ENCODE data around the gene PADI3. TPM values are rescaled to one million over a fixed set of nuclear protein-coding genes. Genes with fewer than 3 reads are reported as not detected.

The PADI3 gene
- total and polyA plus RNA-seq, 9 of the 15 experiments (the other 6 are each of a cell fraction or from before 2014, with no cell fraction given), result not detected

DNA sequence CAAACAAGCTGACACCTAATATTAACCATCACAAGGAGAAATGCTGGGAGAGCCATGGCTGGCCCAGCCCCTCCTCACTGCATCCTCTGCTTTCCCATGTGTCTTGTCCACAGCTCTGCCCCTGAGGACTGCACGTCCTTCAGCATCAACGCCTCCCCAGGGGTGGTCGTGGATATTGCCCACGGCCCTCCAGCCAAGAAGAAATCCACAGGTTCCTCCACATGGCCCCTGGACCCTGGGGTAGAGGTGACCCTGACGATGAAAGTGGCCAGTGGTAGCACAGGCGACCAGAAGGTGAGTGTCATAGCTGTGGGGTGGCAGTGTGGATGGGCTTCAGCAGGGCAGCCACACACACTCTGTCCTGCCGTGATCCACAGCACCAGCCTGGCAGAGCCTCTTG, 82.0 kb downstream of the PADI3 start (continued):
- TF ChIP-seq, protein P1, sequence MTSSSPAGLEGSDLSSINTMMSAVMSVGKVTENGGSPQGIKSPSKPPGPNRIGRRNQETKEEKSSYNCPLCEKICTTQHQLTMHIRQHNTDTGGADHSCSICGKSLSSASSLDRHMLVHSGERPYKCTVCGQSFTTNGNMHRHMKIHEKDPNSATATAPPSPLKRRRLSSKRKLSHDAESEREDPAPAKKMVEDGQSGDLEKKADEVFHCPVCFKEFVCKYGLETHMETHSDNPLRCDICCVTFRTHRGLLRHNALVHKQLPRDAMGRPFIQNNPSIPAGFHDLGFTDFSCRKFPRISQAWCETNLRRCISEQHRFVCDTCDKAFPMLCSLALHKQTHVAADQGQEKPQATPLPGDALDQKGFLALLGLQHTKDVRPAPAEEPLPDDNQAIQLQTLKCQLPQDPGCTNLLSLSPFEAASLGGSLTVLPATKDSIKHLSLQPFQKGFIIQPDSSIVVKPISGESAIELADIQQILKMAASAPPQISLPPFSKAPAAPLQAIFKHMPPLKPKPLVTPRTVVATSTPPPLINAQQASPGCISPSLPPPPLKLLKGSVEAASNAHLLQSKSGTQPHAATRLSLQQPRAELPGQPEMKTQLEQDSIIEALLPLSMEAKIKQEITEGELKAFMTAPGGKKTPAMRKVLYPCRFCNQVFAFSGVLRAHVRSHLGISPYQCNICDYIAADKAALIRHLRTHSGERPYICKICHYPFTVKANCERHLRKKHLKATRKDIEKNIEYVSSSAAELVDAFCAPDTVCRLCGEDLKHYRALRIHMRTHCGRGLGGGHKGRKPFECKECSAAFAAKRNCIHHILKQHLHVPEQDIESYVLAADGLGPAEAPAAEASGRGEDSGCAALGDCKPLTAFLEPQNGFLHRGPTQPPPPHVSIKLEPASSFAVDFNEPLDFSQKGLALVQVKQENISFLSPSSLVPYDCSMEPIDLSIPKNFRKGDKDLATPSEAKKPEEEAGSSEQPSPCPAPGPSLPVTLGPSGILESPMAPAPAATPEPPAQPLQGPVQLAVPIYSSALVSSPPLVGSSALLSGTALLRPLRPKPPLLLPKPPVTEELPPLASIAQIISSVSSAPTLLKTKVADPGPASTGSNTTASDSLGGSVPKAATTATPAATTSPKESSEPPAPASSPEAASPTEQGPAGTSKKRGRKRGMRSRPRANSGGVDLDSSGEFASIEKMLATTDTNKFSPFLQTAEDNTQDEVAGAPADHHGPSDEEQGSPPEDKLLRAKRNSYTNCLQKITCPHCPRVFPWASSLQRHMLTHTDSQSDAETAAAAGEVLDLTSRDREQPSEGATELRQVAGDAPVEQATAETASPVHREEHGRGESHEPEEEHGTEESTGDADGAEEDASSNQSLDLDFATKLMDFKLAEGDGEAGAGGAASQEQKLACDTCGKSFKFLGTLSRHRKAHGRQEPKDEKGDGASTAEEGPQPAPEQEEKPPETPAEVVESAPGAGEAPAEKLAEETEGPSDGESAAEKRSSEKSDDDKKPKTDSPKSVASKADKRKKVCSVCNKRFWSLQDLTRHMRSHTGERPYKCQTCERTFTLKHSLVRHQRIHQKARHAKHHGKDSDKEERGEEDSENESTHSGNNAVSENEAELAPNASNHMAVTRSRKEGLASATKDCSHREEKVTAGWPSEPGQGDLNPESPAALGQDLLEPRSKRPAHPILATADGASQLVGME (CRISPR knock-in tag; IDR thresholded peaks at IDR 0.05), result no peak
- TF ChIP-seq LARP7 (IDR thresholded peaks at IDR 0.05) (no peak), POLR2B (IDR thresholded peaks at IDR 0.05; ENCODE audit: low read depth, partially characterized antibody) (no peak), SMARCA4 (IDR thresholded peaks at IDR 0.05) (no peak), FOS (IDR thresholded peaks at IDR 0.05; ENCODE audit: extremely low read depth, insufficient read length) (no peak), TCFL5 (CRISPR knock-in tag; conservative IDR thresholded peaks at IDR 0.05) (no peak), GTF2F1 (IDR thresholded peaks at IDR 0.05; ENCODE audit: low read depth, low read length) (no peak), ZNF197 (CRISPR knock-in tag; IDR thresholded peaks at IDR 0.05; ENCODE audit: low read depth) (no peak), MEIS2 (IDR thresholded peaks at IDR 0.05; ENCODE audit: partially characterized antibody) (no peak), ETS2 (tag; IDR thresholded peaks at IDR 0.05; ENCODE audit: borderline replicate concordance, poor library complexity, severe bottlenecking) (no peak), PTRF (tag; IDR thresholded peaks at IDR 0.05) (no peak)
- TF ChIP-seq, protein P2, sequence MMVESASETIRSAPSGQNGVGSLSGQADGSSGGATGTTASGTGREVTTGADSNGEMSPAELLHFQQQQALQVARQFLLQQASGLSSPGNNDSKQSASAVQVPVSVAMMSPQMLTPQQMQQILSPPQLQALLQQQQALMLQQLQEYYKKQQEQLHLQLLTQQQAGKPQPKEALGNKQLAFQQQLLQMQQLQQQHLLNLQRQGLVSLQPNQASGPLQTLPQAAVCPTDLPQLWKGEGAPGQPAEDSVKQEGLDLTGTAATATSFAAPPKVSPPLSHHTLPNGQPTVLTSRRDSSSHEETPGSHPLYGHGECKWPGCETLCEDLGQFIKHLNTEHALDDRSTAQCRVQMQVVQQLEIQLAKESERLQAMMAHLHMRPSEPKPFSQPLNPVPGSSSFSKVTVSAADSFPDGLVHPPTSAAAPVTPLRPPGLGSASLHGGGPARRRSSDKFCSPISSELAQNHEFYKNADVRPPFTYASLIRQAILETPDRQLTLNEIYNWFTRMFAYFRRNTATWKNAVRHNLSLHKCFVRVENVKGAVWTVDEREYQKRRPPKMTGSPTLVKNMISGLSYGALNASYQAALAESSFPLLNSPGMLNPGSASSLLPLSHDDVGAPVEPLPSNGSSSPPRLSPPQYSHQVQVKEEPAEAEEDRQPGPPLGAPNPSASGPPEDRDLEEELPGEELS (CRISPR knock-in tag; IDR thresholded peaks at IDR 0.05; ENCODE audit: borderline replicate concordance), result no peak
- TF ChIP-seq, protein P3, sequence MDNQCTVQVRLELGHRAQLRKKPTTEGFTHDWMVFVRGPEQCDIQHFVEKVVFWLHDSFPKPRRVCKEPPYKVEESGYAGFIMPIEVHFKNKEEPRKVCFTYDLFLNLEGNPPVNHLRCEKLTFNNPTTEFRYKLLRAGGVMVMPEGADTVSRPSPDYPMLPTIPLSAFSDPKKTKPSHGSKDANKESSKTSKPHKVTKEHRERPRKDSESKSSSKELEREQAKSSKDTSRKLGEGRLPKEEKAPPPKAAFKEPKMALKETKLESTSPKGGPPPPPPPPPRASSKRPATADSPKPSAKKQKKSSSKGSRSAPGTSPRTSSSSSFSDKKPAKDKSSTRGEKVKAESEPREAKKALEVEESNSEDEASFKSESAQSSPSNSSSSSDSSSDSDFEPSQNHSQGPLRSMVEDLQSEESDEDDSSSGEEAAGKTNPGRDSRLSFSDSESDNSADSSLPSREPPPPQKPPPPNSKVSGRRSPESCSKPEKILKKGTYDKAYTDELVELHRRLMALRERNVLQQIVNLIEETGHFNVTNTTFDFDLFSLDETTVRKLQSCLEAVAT (IDR thresholded peaks at IDR 0.05), result no peak
